GM18508 (cell line): ENCODE measurements around the gene FILIP1.

Experiments
- ATAC-seq: cut with Tn5 transposase; IDR thresholded peaks from one replicate; pipeline ENCODE4 v1.9.1; 2021; ENCODE audit warnings: moderate number of reproducible peaks; ENCODE audit not compliant: insufficient read depth, unreplicated experiment

The FILIP1 gene

GRCh38 chr6:75347898-75348610 lies 145.5 kb downstream of the FILIP1 start:
- ATAC-seq, result no peak

- ATAC-seq, result no peak
Observed at GRCh38 chr6:75345413-75345812, 148.2 kb downstream of the FILIP1 start.

GRCh38 chr6:75344455-75344854 lies 149.1 kb downstream of the FILIP1 start:
- ATAC-seq, result no peak

- no peak for ATAC-seq
Observed at GRCh38 chr6:75344021-75344420, 149.6 kb downstream of the FILIP1 start.

- ATAC-seq, result no peak
Observed at GRCh38 chr6:75337835-75338580, 155.6 kb downstream of the FILIP1 start.

GRCh38 chr6:75334266-75335040 lies 159.1 kb downstream of the FILIP1 start:
- no peak for ATAC-seq

- no peak for ATAC-seq
Observed at GRCh38 chr6:75333676-75334200, 159.9 kb downstream of the FILIP1 start.

GRCh38 chr6:75331151-75331550 lies 162.4 kb downstream of the FILIP1 start:
- ATAC-seq, result no peak

GRCh38 chr6:75329703-75330102 lies 163.9 kb downstream of the FILIP1 start:
- no peak for ATAC-seq

- ATAC-seq, result no peak
Observed at GRCh38 chr6:75327807-75328206, 165.8 kb downstream of the FILIP1 start.

- no peak for ATAC-seq
Observed at GRCh38 chr6:75326557-75327258, 166.9 kb downstream of the FILIP1 start.

GRCh38 chr6:75318900-75319299 lies 174.7 kb downstream of the FILIP1 start:
- ATAC-seq, result no peak

GRCh38 chr6:75317503-75318206 lies 175.9 kb downstream of the FILIP1 start:
- ATAC-seq, result no peak

GRCh38 chr6:75315978-75316377 lies 177.6 kb downstream of the FILIP1 start:
- ATAC-seq, result no peak

- no peak for ATAC-seq
Observed at GRCh38 chr6:75308250-75308988, 185.2 kb downstream of the FILIP1 start.

- ATAC-seq, result no peak
Observed at GRCh38 chr6:75307364-75308004, 186.1 kb downstream of the FILIP1 start.

GRCh38 chr6:75306064-75306463 lies 187.5 kb downstream of the FILIP1 start:
- ATAC-seq, result no peak

- no peak for ATAC-seq
Observed at GRCh38 chr6:75305573-75305972, 188.0 kb downstream of the FILIP1 start.
